Epithelial cell of esophagus (primary cell): ENCODE results near the gene FAM110A.

Source experiments
- DNase-seq: peaks from one replicate; pipeline ENCODE4 v3.0.0; 2010; ENCODE audit warnings: low read depth
- H3K4me3 ChIP-seq: 2 replicates; pipeline ENCODE4 v1.5.1; 2011; ENCODE audit warnings: mild to moderate bottlenecking, low read length, control low read depth
- TF ChIP-seq, protein P1 (sequence below): IDR thresholded peaks from 2 replicates; pipeline ENCODE4 v1.5.1; 2011; ENCODE audit warnings: low read depth, mild to moderate bottlenecking, low read length, control low read depth, inconsistent platforms; ENCODE audit not compliant: insufficient read depth; ENCODE audit errors: missing control alignments

FAM110A gene

DNA sequence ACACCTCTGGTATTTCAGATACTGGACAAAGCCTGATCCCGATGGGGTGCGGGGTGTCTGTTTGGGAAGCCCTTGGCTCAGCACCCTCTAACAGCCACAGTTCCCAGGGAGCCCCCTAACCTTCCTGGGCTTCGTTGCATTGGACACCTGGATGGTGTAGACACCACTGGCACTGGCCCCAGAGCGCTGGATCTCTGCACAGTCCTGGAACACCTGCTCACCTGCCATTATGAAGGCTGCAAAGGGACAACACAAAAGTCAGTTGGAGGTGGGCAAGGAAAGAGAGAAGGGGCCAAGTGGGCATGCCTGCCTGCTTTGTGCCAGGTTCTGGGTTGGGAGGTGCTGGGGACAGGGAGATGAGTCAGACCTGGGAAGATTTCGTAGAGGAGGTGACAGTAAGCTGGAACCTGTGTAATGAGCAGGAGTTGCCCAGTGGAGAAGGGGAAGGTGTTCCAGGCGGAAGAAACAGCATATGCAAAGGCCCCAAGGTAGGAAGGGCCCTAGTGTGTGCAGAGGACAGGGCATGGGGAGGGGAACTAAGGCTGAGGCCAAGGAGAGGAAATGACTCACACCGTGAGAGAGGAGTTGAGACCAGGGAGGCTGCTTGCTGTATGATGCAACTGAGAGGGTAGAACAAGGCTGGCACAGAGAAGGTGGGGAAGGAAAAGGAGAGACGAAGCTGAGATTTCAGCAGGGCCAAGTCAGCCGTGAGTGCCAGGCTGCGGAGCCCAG, 47.7 kb downstream of the FAM110A start:
- TF ChIP-seq, protein P1, sequence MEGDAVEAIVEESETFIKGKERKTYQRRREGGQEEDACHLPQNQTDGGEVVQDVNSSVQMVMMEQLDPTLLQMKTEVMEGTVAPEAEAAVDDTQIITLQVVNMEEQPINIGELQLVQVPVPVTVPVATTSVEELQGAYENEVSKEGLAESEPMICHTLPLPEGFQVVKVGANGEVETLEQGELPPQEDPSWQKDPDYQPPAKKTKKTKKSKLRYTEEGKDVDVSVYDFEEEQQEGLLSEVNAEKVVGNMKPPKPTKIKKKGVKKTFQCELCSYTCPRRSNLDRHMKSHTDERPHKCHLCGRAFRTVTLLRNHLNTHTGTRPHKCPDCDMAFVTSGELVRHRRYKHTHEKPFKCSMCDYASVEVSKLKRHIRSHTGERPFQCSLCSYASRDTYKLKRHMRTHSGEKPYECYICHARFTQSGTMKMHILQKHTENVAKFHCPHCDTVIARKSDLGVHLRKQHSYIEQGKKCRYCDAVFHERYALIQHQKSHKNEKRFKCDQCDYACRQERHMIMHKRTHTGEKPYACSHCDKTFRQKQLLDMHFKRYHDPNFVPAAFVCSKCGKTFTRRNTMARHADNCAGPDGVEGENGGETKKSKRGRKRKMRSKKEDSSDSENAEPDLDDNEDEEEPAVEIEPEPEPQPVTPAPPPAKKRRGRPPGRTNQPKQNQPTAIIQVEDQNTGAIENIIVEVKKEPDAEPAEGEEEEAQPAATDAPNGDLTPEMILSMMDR = no peak
- no peak overlapping the region for H3K4me3 ChIP-seq
- DNase-seq = peak; percentile 88

DNA sequence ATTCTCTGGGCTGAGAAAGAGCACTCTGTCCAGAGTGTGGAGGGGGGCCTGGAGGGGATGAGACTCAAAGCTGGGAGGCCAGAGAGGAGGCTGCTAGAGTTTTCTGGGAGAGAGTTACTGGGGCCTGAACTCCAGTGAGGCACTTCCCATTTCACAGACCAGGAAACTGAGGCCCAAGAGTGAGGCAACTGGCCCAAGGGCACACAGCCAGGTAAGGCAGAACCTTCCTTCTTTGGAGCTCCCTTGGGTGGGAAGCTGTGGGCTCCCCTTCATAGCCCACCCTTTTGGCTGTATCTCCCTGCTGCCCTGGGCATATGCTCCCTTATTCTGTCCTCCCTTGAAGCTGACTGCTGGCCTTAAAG, 48.2 kb downstream of the FAM110A start:
- no peak for DNase-seq
- no peak overlapping the region for H3K4me3 ChIP-seq
- TF ChIP-seq, protein P1 = no peak

DNA sequence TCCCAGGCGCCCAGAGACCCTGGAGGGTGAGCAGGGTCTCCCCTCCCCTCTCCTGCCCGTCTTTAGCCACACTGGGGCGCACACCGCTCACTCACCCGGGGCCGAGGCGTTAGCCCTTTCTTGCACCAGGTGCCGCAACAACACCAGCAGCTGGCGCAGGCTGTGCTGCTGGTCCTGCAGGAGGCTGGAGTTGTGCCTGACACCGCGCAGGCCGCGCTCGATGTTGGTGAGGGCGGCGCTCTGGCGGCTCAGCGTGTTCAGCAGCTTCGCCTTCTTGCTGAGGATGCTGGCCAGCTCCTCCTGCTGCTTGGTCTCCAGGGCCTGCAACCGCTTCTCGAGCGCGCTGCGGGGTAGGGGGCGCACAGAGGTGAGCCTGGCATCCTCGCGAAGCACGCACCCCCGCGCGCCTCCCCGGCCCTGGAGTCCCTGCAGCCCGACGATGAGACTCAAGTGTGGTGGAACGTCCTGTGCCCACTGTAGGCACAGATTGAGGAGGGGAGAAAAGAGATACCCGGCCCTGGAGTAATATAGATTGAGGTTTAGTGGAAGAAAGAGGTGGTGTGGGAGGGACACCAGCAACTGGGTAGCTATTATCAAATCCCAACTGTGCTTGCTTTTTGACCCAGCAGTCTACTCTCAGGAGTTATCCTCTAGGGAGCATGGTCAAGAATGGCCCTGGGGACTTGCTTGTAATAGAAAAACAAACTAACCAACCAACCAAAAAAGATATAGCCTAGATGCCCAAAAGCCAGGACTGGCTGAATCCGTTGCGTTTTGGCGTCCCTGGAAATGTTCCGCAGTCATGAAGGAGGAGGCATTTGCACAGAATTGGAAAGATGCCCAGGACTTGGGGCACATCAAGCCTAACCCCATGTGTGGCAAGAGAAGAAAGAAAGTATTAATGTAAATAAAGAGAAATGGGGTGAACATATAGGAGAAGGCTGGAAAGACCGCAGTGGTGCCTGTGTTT, 51.8 kb downstream of the FAM110A start:
- peak; percentile 79 for DNase-seq
- no peak overlapping the region for H3K4me3 ChIP-seq
- TF ChIP-seq, protein P1 = peak; percentile 24

DNA sequence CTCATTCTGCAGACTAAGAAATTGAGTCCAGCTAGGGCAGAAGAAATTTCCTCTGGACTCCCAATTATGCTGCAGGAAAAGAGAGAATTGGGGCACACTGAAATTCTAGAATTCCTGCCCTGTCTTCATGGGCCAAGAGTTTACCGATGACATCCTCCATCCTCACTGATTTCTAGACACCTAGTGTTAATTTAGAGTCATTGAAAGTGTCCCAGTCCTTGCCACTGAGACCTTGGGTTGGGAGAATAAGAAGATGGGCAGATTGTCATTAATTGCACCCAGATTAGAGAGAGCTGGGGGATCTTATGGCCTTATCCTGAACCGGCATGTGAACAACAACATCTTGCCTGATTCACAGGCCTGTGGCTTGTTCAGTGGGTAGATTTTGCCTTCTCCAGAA, 53.6 kb downstream of the FAM110A start:
- no peak overlapping the region for H3K4me3 ChIP-seq
- TF ChIP-seq, protein P1 = peak; percentile 6
- no peak for DNase-seq

DNA sequence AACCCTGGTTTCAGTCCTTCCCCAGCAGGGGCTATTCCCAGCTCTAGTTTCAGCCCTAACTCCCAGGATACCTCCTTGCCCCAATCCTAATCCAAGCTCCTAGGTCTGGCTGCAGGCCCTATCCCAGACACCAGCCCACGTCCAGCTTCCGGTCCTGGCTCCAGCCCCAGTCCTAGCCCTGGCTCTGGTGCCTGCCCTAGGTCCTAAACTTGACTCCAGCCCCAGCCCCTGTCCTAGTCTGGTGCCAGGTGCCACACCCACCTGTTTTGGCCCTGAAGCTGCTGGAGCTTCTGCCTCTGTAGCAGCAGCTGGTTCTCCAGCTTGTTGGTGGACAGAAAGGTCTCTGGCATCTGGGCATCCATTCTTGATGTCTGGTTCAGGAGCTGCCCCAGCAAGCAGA, 54.5 kb downstream of the FAM110A start:
- TF ChIP-seq, protein P1 = no peak
- H3K4me3 ChIP-seq = no peak overlapping the region
- DNase-seq = no peak

DNA sequence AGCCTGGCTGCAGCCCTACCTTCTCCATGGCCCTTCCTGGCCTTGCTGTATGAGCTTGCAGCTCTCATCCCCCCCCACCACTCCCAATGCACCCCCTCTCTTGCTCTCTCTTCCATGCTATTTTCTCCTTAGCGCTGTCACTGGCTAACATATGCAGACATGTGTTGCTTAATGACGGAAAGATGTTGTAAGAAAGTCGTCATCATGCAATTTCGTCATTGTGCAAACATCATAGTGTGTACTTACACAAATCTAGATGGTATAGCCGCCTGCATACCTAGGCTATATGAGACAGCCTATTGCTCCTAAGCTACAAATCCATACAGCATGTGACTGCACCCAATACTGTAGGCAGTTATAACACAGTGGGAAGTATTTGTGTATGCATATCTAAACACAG, 55.6 kb downstream of the FAM110A start:
- DNase-seq = no peak
- H3K4me3 ChIP-seq = no peak overlapping the region
- TF ChIP-seq, protein P1 = no peak
